Vagina (tissue), 2 donors: ENCODE measurements around the gene DET1. TPM values are rescaled to one million over a fixed set of nuclear protein-coding genes. Genes with fewer than 3 reads are reported as not detected.

Experiments
- DNase-seq, 2 donors: peaks; one replicate each; pipeline ENCODE4 v3.0.0-alpha.2; 2017; ENCODE audit errors: extremely low spot score in 2 of 2
- H3K27ac ChIP-seq: fragments of 200-600 bp; sonication (generic); one replicate; pipeline ENCODE4 v1.5.1; 2019
- H3K27me3 ChIP-seq: fragments of 200-600 bp; sonication (generic); one replicate; pipeline ENCODE4 v1.5.1; 2019
- H3K36me3 ChIP-seq, 2 donors: fragments of 200-600 bp; sonication (generic); one replicate each; pipeline ENCODE4 v1.5.1; 2017 to 2019
- H3K4me1 ChIP-seq: fragments of 200-600 bp; sonication (generic); one replicate; pipeline ENCODE4 v1.5.1; 2019
- H3K4me3 ChIP-seq, 2 donors: fragments of 200-600 bp; sonication (generic); 1 replicate in 1 of 2; 2 replicates in 1 of 2; pipeline ENCODE4 v1.5.1; 2016 to 2019
- H3K9me3 ChIP-seq: fragments of 200-600 bp; sonication (generic); one replicate; pipeline ENCODE4 v1.5.1; 2019
- POLR2A ChIP-seq, 2 donors: fragments of 450-650 bp; IDR thresholded peaks; one replicate each; pipeline ENCODE4 v1.6.1; 2017; ENCODE audit warnings: antibody characterized with exemption in 2 of 2, mild to moderate bottlenecking in 2 of 2, moderate library complexity in 2 of 2
- POLR2AphosphoS5 ChIP-seq, 2 donors: sonication (generic); formaldehyde crosslinking; IDR thresholded peaks; one replicate each; pipeline ENCODE4 v1.9.0; 2017; ENCODE audit warnings: antibody characterized with exemption in 2 of 2, mild to moderate bottlenecking in 2 of 2, low read depth in 1 of 2; ENCODE audit not compliant: insufficient read depth in 1 of 2
- intact Hi-C: fragments of 100-400 bp; cut with DNase I; formaldehyde crosslinking; loops from one replicate; pipeline ENCODE4 v1.15.1; 2023
- total RNA-seq: library from RNA; depleted of rRNA; stranded (reverse); fragments of >200 nt; gene quantifications from one replicate; pipeline ENCODE4 v1.2.3, GENCODE V29; 2016
- TF ChIP-seq, protein P1 (sequence below), 3 experiments: fragments of 450-650 bp in 2 of 3; fragments of 200-600 bp in 1 of 3; sonication (generic) in 1 of 3; IDR thresholded peaks; one replicate each; pipeline ENCODE4 v1.5.1; 2017 to 2019; ENCODE audit warnings: antibody characterized with exemption in 3 of 3, mild to moderate bottlenecking in 2 of 3, moderate library complexity in 2 of 3

DET1 gene
- total RNA-seq, 1 donor from 2014 or later, result 5.6 TPM

- no peak overlapping the region for H3K27ac ChIP-seq
- no peak overlapping the region for H3K4me3 ChIP-seq
- no peaks in the 10 kb centered on the region for H3K9me3 ChIP-seq
- TF ChIP-seq, protein P1, sequence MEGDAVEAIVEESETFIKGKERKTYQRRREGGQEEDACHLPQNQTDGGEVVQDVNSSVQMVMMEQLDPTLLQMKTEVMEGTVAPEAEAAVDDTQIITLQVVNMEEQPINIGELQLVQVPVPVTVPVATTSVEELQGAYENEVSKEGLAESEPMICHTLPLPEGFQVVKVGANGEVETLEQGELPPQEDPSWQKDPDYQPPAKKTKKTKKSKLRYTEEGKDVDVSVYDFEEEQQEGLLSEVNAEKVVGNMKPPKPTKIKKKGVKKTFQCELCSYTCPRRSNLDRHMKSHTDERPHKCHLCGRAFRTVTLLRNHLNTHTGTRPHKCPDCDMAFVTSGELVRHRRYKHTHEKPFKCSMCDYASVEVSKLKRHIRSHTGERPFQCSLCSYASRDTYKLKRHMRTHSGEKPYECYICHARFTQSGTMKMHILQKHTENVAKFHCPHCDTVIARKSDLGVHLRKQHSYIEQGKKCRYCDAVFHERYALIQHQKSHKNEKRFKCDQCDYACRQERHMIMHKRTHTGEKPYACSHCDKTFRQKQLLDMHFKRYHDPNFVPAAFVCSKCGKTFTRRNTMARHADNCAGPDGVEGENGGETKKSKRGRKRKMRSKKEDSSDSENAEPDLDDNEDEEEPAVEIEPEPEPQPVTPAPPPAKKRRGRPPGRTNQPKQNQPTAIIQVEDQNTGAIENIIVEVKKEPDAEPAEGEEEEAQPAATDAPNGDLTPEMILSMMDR (IDR thresholded peaks at IDR 0.05), result no peak
- TF ChIP-seq POLR2A (IDR thresholded peaks at IDR 0.05) (no peak), POLR2AphosphoS5 (IDR thresholded peaks at IDR 0.05; ENCODE audit: insufficient read depth in 1 of 2, low read depth in 1 of 2) (no peak)
- H3K36me3 ChIP-seq, result no peaks in the 10 kb centered on the region
- no peak for DNase-seq
- intact Hi-C loops, result no loop called here
- no peaks in the 10 kb centered on the region for H3K27me3 ChIP-seq
- H3K4me1 ChIP-seq, result peaks cover 16% of the 10 kb centered on the region
Measured at GRCh38 chr15:88538972-88539371, 7.5 kb downstream of the DET1 start.

DNA sequence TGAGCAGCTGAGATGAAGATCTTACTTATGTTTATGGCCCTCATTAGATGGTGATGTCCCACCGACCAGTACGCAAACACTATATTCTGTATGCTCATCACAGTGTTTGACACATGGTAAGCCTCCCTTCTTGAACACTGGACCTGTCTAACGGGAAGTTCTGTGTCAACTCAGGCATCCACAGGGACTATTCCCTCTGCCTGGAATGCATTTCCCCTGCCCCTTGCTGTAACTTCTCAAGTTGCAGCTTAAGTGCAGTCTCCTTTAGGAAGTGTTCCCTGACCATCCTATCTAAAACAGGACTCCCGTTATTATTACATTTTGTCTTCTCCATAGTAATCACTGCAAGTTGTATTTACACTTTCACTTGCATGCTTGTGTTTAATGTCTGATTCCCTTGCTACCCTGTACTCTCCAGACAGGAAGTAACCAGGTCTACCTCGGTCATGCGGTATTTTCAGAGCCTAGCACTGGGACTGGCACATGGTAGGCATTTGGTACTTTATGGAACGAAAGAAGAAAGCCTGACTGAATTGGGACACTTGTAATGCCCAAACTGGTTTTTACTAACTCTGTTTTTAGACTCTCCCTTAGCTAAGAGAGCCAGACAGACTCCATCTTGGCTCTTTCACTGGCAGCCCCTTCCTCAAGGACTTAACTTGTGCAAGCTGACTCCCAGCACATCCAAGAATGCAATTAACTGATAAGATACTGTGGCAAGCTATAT is 8.7 kb downstream of the DET1 start:
- no peak overlapping the region for H3K27ac ChIP-seq
- peaks cover 5% of the 10 kb centered on the region for H3K4me1 ChIP-seq
- no peak for DNase-seq
- TF ChIP-seq POLR2AphosphoS5 (IDR thresholded peaks at IDR 0.05; ENCODE audit: insufficient read depth in 1 of 2, low read depth in 1 of 2) (no peak), POLR2A (IDR thresholded peaks at IDR 0.05) (no peak)
- TF ChIP-seq, protein P1 (IDR thresholded peaks at IDR 0.05), result no peak
- intact Hi-C loops, result no loop called here
- no peak overlapping the region for H3K4me3 ChIP-seq
- H3K9me3 ChIP-seq, result no peaks in the 10 kb centered on the region
- H3K27me3 ChIP-seq, result no peaks in the 10 kb centered on the region
- no peaks in the 10 kb centered on the region for H3K36me3 ChIP-seq

GRCh38 chr15:88535607-88536313 is 10.7 kb downstream of the DET1 start:
- no peak overlapping the region for H3K4me3 ChIP-seq
- H3K27ac ChIP-seq, result no peak overlapping the region
- no peaks in the 10 kb centered on the region for H3K9me3 ChIP-seq
- DNase-seq, result no peak
- intact Hi-C loops, result no loop called here
- no peaks in the 10 kb centered on the region for H3K4me1 ChIP-seq
- no peaks in the 10 kb centered on the region for H3K27me3 ChIP-seq
- TF ChIP-seq, protein P1 (IDR thresholded peaks at IDR 0.05), result no peak
- TF ChIP-seq POLR2A (IDR thresholded peaks at IDR 0.05) (no peak), POLR2AphosphoS5 (IDR thresholded peaks at IDR 0.05; ENCODE audit: insufficient read depth in 1 of 2, low read depth in 1 of 2) (no peak)
- peaks cover 3 to 9% of the 10 kb centered on the region in 2 donors for H3K36me3 ChIP-seq

GRCh38 chr15:88535100-88535499 is 11.4 kb downstream of the DET1 start:
- H3K27ac ChIP-seq, result no peak overlapping the region
- TF ChIP-seq POLR2AphosphoS5 (IDR thresholded peaks at IDR 0.05; ENCODE audit: insufficient read depth in 1 of 2, low read depth in 1 of 2) (no peak), POLR2A (IDR thresholded peaks at IDR 0.05) (no peak)
- peaks cover 3 to 15% of the 10 kb centered on the region in 2 donors for H3K36me3 ChIP-seq
- H3K9me3 ChIP-seq, result no peaks in the 10 kb centered on the region
- no peaks in the 10 kb centered on the region for H3K27me3 ChIP-seq
- no peak for DNase-seq
- H3K4me1 ChIP-seq, result no peaks in the 10 kb centered on the region
- intact Hi-C loops, result no loop called here
- no peak overlapping the region for H3K4me3 ChIP-seq

GRCh38 chr15:88533376-88533775 is 13.1 kb downstream of the DET1 start:
- TF ChIP-seq POLR2AphosphoS5 (IDR thresholded peaks at IDR 0.05; ENCODE audit: insufficient read depth in 1 of 2, low read depth in 1 of 2) (no peak), POLR2A (IDR thresholded peaks at IDR 0.05) (no peak)
- TF ChIP-seq, protein P1 (IDR thresholded peaks at IDR 0.05), result no peak
- Histone ChIP-seq H3K4me1 (no peaks in the 10 kb centered on the region), H3K4me3 (no peak overlapping the region), H3K27ac (no peak overlapping the region), H3K36me3 (peaks cover 3 to 25% of the 10 kb centered on the region in 2 donors), H3K27me3 (no peaks in the 10 kb centered on the region), H3K9me3 (no peaks in the 10 kb centered on the region)
- no peak for DNase-seq
- intact Hi-C loops, result no loop called here
